H9 (cell line): ENCODE measurements around the gene RABGAP1L. TPM values are rescaled to one million over a fixed set of nuclear protein-coding genes. Genes with fewer than 3 reads are reported as not detected.

Experiments
- DNase-seq: peaks from one replicate; pipeline ENCODE4 v3.0.0-alpha.2; 2017
- H2AFZ ChIP-seq: one replicate; pipeline ENCODE4 v1.6.1; 2013; ENCODE audit warnings: mild to moderate bottlenecking, low read length, control low read depth, moderate library complexity
- H2AK5ac ChIP-seq: 2 replicates; pipeline ENCODE4 v1.6.1; 2013; ENCODE audit warnings: low read length, control low read depth, mixed read lengths; ENCODE audit not compliant: insufficient read length
- H2BK120ac ChIP-seq: one replicate; pipeline ENCODE4 v1.6.1; 2013; ENCODE audit warnings: low read depth, mild to moderate bottlenecking, low read length, control low read depth, inconsistent platforms; ENCODE audit not compliant: poor library complexity, severe bottlenecking
- H2BK12ac ChIP-seq: 2 replicates; pipeline ENCODE4 v1.6.1; 2013; ENCODE audit warnings: low read length, control low read depth, mixed read lengths, low read depth; ENCODE audit not compliant: insufficient read length
- H2BK15ac ChIP-seq: 2 replicates; pipeline ENCODE4 v1.6.1; 2013; ENCODE audit warnings: low read depth, low read length, control low read depth
- H2BK20ac ChIP-seq: one replicate; pipeline ENCODE4 v1.6.1; 2013; ENCODE audit warnings: low read depth, mild to moderate bottlenecking, low read length, control low read depth, inconsistent platforms; ENCODE audit not compliant: poor library complexity, severe bottlenecking
- H2BK5ac ChIP-seq: 2 replicates; pipeline ENCODE4 v1.6.1; 2013; ENCODE audit warnings: low read length, control low read depth, mixed read lengths; ENCODE audit not compliant: insufficient read length
- H3K14ac ChIP-seq: 2 replicates; pipeline ENCODE4 v1.6.1; 2013; ENCODE audit warnings: low read length, control low read depth; ENCODE audit not compliant: insufficient read depth
- H3K18ac ChIP-seq: 2 replicates; pipeline ENCODE4 v1.6.1; 2013; ENCODE audit warnings: low read depth, mild to moderate bottlenecking, mixed read lengths, low read length, control low read depth; ENCODE audit not compliant: insufficient read length
- H3K23ac ChIP-seq: 2 replicates; pipeline ENCODE4 v1.6.1; 2013; ENCODE audit warnings: low read length, control low read depth, mixed read lengths, low read depth; ENCODE audit not compliant: insufficient read length
- H3K23me2 ChIP-seq: 2 replicates; pipeline ENCODE4 v1.6.1; 2013; ENCODE audit warnings: low read depth, mild to moderate bottlenecking, mixed read lengths, low read length, control low read depth; ENCODE audit not compliant: insufficient read length, poor library complexity, severe bottlenecking
- H3K27ac ChIP-seq: 2 replicates; pipeline ENCODE4 v1.5.1; 2013; ENCODE audit warnings: low read length, control low read depth, mixed read lengths, low read depth; ENCODE audit not compliant: insufficient read length
- H3K27me3 ChIP-seq: 2 replicates; pipeline ENCODE4 v1.6.1; 2013; ENCODE audit warnings: low read length, control low read depth, inconsistent platforms; ENCODE audit not compliant: insufficient read depth
- H3K4ac ChIP-seq: 2 replicates; pipeline ENCODE4 v1.6.1; 2013; ENCODE audit warnings: low read depth, mild to moderate bottlenecking, control low read depth, inconsistent platforms, low read length, moderate library complexity
- H3K4me1 ChIP-seq: 2 replicates; pipeline ENCODE4 v1.6.1; 2013; ENCODE audit warnings: low read length, control low read depth, inconsistent platforms; ENCODE audit not compliant: insufficient read depth
- H3K4me2 ChIP-seq: 2 replicates; pipeline ENCODE4 v1.6.1; 2013; ENCODE audit warnings: low read length, control low read depth, mixed read lengths; ENCODE audit not compliant: insufficient read length, insufficient read depth
- H3K56ac ChIP-seq: 2 replicates; pipeline ENCODE4 v1.6.1; 2013; ENCODE audit warnings: low read depth, mild to moderate bottlenecking, mixed read lengths, low read length, control low read depth; ENCODE audit not compliant: insufficient read length
- H3K79me1 ChIP-seq: 2 replicates; pipeline ENCODE4 v1.6.1; 2013; ENCODE audit warnings: low read depth, mild to moderate bottlenecking, moderate library complexity, low read length, control low read depth, inconsistent platforms; ENCODE audit not compliant: insufficient read depth, poor library complexity, severe bottlenecking
- H3K79me2 ChIP-seq: 2 replicates; pipeline ENCODE4 v1.6.1; 2013; ENCODE audit warnings: low read length, control low read depth, inconsistent platforms; ENCODE audit not compliant: insufficient read depth
- H3K9ac ChIP-seq: 2 replicates; pipeline ENCODE4 v1.6.1; 2013; ENCODE audit warnings: low read length, control low read depth, mixed read lengths; ENCODE audit not compliant: insufficient read length; ENCODE audit errors: extremely low read depth
- H3K9me3 ChIP-seq: one replicate; pipeline ENCODE4 v1.6.1; 2013; ENCODE audit warnings: low read depth, low read length, inconsistent platforms; ENCODE audit not compliant: control insufficient read depth
- H3T11ph ChIP-seq: one replicate; pipeline ENCODE4 v1.6.1; 2013; ENCODE audit warnings: mild to moderate bottlenecking, low read length, control low read depth, inconsistent platforms
- H4K20me1 ChIP-seq: one replicate; pipeline ENCODE4 v1.6.1; 2013; ENCODE audit not compliant: control insufficient read depth, insufficient read length, insufficient read depth
- H4K5ac ChIP-seq: 2 replicates; pipeline ENCODE4 v1.6.1; 2013; ENCODE audit warnings: low read depth, mild to moderate bottlenecking, mixed read lengths, low read length, control low read depth; ENCODE audit not compliant: insufficient read length
- H4K8ac ChIP-seq: replicated peaks from 2 replicates; pipeline ENCODE4 v1.6.1; 2013; ENCODE audit warnings: low read length, control low read depth, mixed read lengths, low read depth; ENCODE audit not compliant: insufficient read length
- H4K91ac ChIP-seq: 2 replicates; pipeline ENCODE4 v1.6.1; 2013; ENCODE audit warnings: low read depth, mild to moderate bottlenecking, moderate library complexity, mixed read lengths, low read length, control low read depth; ENCODE audit not compliant: insufficient read length
- H3K27ac Mint-ChIP-seq, 3 experiments: 2 replicates in 2 of 3; 3 replicates in 1 of 3; pipeline ENCODE4 v1.8.0; 2020 to 2021; ENCODE audit warnings: mixed read lengths in 3 of 3, mild to moderate bottlenecking in 1 of 3, moderate library complexity in 1 of 3
- H3K27me3 Mint-ChIP-seq: 2 replicates; pipeline ENCODE4 v1.8.0; 2021; ENCODE audit warnings: low read depth, mild to moderate bottlenecking, moderate library complexity, mixed read lengths
- H3K36me3 Mint-ChIP-seq, 3 experiments: 2 replicates in 2 of 3; 3 replicates in 1 of 3; pipeline ENCODE4 v1.8.0; 2020 to 2021; ENCODE audit warnings: low read depth in 3 of 3, mixed read lengths in 3 of 3; ENCODE audit not compliant: insufficient read depth in 1 of 3
- H3K4me1 Mint-ChIP-seq, 2 experiments: 2 replicates each; pipeline ENCODE4 v1.8.0; 2020; ENCODE audit warnings: mixed read lengths in 2 of 2
- H3K4me3 Mint-ChIP-seq, 2 experiments: 2 replicates in 1 of 2; 3 replicates in 1 of 2; pipeline ENCODE4 v1.8.0; 2020 to 2021; ENCODE audit warnings: mild to moderate bottlenecking in 2 of 2, mixed read lengths in 2 of 2, moderate library complexity in 1 of 2
- H3K9me3 Mint-ChIP-seq, 2 experiments: 2 replicates in 1 of 2; 3 replicates in 1 of 2; pipeline ENCODE4 v1.8.0; 2020; ENCODE audit warnings: mild to moderate bottlenecking in 2 of 2, mixed read lengths in 2 of 2, moderate library complexity in 1 of 2
- WGBS: extraction: QIAGEN DNeasy Blood & Tissue Kit; methylation state at CpG from one replicate; pipeline ENCODE4 v1.1.7; 2013; ENCODE audit warnings: missing lambda C conversion rate, low lambda C conversion rate, mixed read lengths; ENCODE audit not compliant: insufficient read length; ENCODE audit errors: extremely low coverage; 5-methylcytosine and 5-hydroxymethylcytosine counted together
- total RNA-seq: library from RNA; stranded (reverse); gene quantifications from 2 replicates; pipeline ENCODE4 v1.2.1, GENCODE V29; 2021
- TF ChIP-seq, protein P1 (sequence below): fragments of 200-600 bp; sonication (generic); conservative IDR thresholded peaks from 3 replicates; pipeline ENCODE4 v1.8.0; 2021; ENCODE audit warnings: antibody characterized with exemption, mild to moderate bottlenecking

The RABGAP1L gene
- total RNA-seq, 1 experiment from 2014 or later, result 147 TPM

DNA sequence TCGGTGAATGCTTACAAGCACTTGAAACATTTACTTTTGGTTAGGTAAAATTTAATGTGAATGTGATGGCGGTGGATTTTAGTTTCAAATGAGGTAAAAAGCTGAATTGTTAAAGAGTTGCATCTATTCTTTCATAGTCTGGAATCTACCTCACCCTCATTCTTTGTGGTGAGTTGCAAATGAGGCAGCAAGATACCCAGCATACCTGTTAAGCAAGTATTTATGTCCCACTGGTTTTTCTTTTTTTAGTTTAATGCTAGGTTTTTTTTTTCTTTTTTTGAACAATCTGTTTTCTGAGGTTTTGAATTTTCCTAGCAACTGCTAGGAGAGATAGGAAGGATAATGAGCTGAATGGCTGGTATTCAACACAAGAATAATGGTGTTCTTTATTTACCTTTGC lies 712.6 kb downstream of the RABGAP1L start:
- Histone ChIP-seq H2BK15ac (no peak overlapping the region), H3K79me1 (no peaks in the 10 kb centered on the region), H3K27me3 (no peaks in the 10 kb centered on the region), H3K79me2 (peaks cover 8% of the 10 kb centered on the region; the same call in 1 of the 2 replicates), H2AK5ac (no peak overlapping the region), H3K18ac (no peak overlapping the region), H3K56ac (no peak overlapping the region), H3K4ac (no peak overlapping the region), H3K14ac (no peak overlapping the region), H3K4me1 (peaks cover 5% of the 10 kb centered on the region; the same call in 1 of the 2 replicates), H2BK12ac (no peak overlapping the region), H4K8ac (no peak overlapping the region), H3K4me2 (peak overlapping the region; percentile 1), H4K20me1 (no peaks in the 10 kb centered on the region), H2BK5ac (no peak overlapping the region), H3K27ac (peak overlapping the region; percentile 85), H2BK20ac (no peak overlapping the region), H4K5ac (no peak overlapping the region), H3K9ac (no peak overlapping the region), H2BK120ac (no peak overlapping the region), H2AFZ (no peak overlapping the region), H3K23ac (no peak overlapping the region), H4K91ac (no peak overlapping the region), H3K9me3 (no peaks in the 10 kb centered on the region), H3K23me2 (no peaks in the 10 kb centered on the region), H3T11ph (no peak overlapping the region)
- no peak for DNase-seq
- H3K36me3 Mint-ChIP-seq, result peaks cover 6 to 15% (median 8%) of the 10 kb centered on the region in 3 experiments; a peak in 5 of 7 replicates
- H3K9me3 Mint-ChIP-seq, result peaks cover 5 to 8% of the 10 kb centered on the region in 2 experiments; a peak in 4 of 5 replicates
- H3K27me3 Mint-ChIP-seq, result no peaks in the 10 kb centered on the region
- peak overlapping the region; percentile 45 to 53; a peak in 4 of 5 replicates for H3K4me3 Mint-ChIP-seq
- H3K4me1 Mint-ChIP-seq, result peaks cover 34 to 38% of the 10 kb centered on the region in 2 experiments
- WGBS, result no CpG with 5 or more reads among the region's 2 CpGs
- TF ChIP-seq, protein P1, sequence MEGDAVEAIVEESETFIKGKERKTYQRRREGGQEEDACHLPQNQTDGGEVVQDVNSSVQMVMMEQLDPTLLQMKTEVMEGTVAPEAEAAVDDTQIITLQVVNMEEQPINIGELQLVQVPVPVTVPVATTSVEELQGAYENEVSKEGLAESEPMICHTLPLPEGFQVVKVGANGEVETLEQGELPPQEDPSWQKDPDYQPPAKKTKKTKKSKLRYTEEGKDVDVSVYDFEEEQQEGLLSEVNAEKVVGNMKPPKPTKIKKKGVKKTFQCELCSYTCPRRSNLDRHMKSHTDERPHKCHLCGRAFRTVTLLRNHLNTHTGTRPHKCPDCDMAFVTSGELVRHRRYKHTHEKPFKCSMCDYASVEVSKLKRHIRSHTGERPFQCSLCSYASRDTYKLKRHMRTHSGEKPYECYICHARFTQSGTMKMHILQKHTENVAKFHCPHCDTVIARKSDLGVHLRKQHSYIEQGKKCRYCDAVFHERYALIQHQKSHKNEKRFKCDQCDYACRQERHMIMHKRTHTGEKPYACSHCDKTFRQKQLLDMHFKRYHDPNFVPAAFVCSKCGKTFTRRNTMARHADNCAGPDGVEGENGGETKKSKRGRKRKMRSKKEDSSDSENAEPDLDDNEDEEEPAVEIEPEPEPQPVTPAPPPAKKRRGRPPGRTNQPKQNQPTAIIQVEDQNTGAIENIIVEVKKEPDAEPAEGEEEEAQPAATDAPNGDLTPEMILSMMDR, result no peak
- peak overlapping the region; percentile 89 to 99 (median 99) for H3K27ac Mint-ChIP-seq
